HEK293 (cell line): ENCODE measurements around the gene MTMR6.

Experiments used
- CTCF ChIP-seq: fragments of 450-650 bp; formaldehyde crosslinking; IDR thresholded peaks from 2 replicates; pipeline ENCODE4 v1.5.1; 2016; ENCODE audit warnings: missing biosample characterization, missing genetic modification characterization
- INSM2 ChIP-seq: fragments of 450-650 bp; formaldehyde crosslinking; IDR thresholded peaks from 2 replicates; pipeline ENCODE4 v1.5.1; 2016; ENCODE audit warnings: missing biosample characterization, missing genetic modification characterization
- ZBTB49 ChIP-seq: fragments of 450-650 bp; formaldehyde crosslinking; IDR thresholded peaks from 2 replicates; pipeline ENCODE4 v1.5.1; 2016; ENCODE audit warnings: missing biosample characterization, missing genetic modification characterization, low read depth
- ZNF10 ChIP-seq: fragments of 450-650 bp; formaldehyde crosslinking; IDR thresholded peaks from 2 replicates; pipeline ENCODE4 v1.5.1; 2017; ENCODE audit warnings: missing biosample characterization, missing genetic modification characterization
- ZNF146 ChIP-seq: fragments of 450-650 bp; formaldehyde crosslinking; IDR thresholded peaks from 2 replicates; pipeline ENCODE4 v1.5.1; 2016; ENCODE audit warnings: missing biosample characterization, missing genetic modification characterization
- ZNF239 ChIP-seq: fragments of 450-650 bp; formaldehyde crosslinking; IDR thresholded peaks from 2 replicates; pipeline ENCODE4 v1.5.1; 2016; ENCODE audit warnings: missing biosample characterization, missing genetic modification characterization
- ZNF274 ChIP-seq, 2 experiments: fragments of 200-500 bp in 1 of 2; fragments of 450-650 bp in 1 of 2; sonication (Bioruptor generic) in 1 of 2; formaldehyde crosslinking in 1 of 2; IDR thresholded peaks; 2 replicates each; pipeline versions ENCODE4 v1.5.1 to v1.6.1; 2014 to 2016; ENCODE audit warnings: borderline replicate concordance in 1 of 2, inconsistent platforms in 1 of 2, low read length in 1 of 2, missing biosample characterization in 1 of 2, missing genetic modification characterization in 1 of 2
- ZNF354C ChIP-seq: fragments of 450-650 bp; formaldehyde crosslinking; IDR thresholded peaks from 2 replicates; pipeline ENCODE4 v1.5.1; 2016; ENCODE audit warnings: missing biosample characterization, missing genetic modification characterization, low read depth, borderline replicate concordance
- ZNF404 ChIP-seq: fragments of 450-650 bp; formaldehyde crosslinking; IDR thresholded peaks from 2 replicates; pipeline ENCODE4 v1.5.1; 2017; ENCODE audit warnings: missing biosample characterization, missing genetic modification characterization
- ZNF510 ChIP-seq: fragments of 450-650 bp; formaldehyde crosslinking; IDR thresholded peaks from 2 replicates; pipeline ENCODE4 v1.5.1; 2018; ENCODE audit warnings: mild to moderate bottlenecking, missing genetic modification characterization, missing biosample characterization; ENCODE audit not compliant: insufficient replicate concordance
- ZNF670 ChIP-seq: fragments of 450-650 bp; formaldehyde crosslinking; IDR thresholded peaks from 2 replicates; pipeline ENCODE4 v1.5.1; 2016; ENCODE audit warnings: missing biosample characterization, missing genetic modification characterization, low read depth
- ZNF776 ChIP-seq: fragments of 450-650 bp; formaldehyde crosslinking; IDR thresholded peaks from 2 replicates; pipeline ENCODE4 v1.5.0; 2017; ENCODE audit warnings: missing biosample characterization, missing genetic modification characterization, borderline replicate concordance

GRCh38 chr13:25295228-25295627 is 7.9 kb upstream of the MTMR6 start:
- TF ChIP-seq CTCF (tag by site-specific recombination) (no peak), ZNF510 (tag by site-specific recombination) (no peak), ZNF274 (IDR thresholded peaks at IDR 0.05; ENCODE audit: low read length) (no peak), ZNF274 (tag by site-specific recombination; IDR thresholded peaks at IDR 0.05; ENCODE audit: borderline replicate concordance) (no peak), ZNF354C (tag by site-specific recombination) (no peak), ZNF146 (no peak), ZNF404 (tag by site-specific recombination) (no peak), ZNF10 (tag by site-specific recombination) (no peak), ZNF776 (tag by site-specific recombination) (no peak), ZBTB49 (tag by site-specific recombination) (no peak), ZNF239 (tag by site-specific recombination) (no peak), ZNF670 (no peak), INSM2 (tag by site-specific recombination) (no peak)
